Activated T-cell treated with anti-CD3 and anti-CD28 coated beads for 4 hours (primary cell): ENCODE data around the gene CFTR.
"Not testable (repeated sequence)": the region's sequence is repeated elsewhere in the genome, so short reads cannot be mapped to it uniquely, and the experiment has no call there.

Experiments
- DNase-seq: peaks from one replicate; pipeline ENCODE4 v3.0.0-alpha.2; 2020

CFTR gene

DNA sequence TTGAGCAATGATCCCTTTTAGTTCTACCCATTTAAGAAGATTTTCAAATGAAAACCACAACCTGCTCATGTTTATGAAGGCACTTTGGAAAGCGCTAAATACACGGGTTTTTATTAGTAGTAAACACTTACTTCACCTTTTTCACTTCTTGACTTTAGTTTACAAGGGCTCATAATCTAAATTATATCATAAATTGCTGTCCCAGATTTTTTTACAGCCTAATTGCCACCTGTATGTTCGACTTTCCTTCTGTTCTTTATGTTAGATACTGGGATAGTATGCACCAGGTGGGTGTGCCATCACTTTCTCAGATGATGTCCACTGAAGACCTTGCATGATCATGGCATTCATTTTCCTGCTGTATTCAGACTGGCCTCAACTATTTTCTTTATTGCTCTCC is 22.5 kb downstream of the CFTR start:
- DNase-seq, result no peak

DNA sequence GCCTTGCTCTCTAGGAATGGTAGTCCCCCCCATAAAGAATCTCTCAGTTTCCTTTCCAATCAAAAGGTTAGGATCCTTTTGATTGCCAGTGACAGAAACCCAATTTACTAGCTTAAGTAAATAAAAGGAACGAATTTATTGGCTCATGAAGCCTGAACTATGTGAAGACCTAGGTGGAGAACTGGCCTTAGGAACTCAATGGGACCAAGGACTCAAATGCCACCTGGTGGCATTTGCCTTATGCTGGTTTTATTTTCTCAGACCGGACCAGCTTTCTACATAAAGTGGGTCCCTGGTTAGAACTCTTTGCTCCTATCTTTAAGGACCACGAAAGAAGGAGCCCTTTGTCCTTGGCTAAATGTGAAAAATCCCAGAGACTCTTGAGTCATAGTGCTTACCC is 25.4 kb downstream of the CFTR start:
- DNase-seq, result no peak

DNA sequence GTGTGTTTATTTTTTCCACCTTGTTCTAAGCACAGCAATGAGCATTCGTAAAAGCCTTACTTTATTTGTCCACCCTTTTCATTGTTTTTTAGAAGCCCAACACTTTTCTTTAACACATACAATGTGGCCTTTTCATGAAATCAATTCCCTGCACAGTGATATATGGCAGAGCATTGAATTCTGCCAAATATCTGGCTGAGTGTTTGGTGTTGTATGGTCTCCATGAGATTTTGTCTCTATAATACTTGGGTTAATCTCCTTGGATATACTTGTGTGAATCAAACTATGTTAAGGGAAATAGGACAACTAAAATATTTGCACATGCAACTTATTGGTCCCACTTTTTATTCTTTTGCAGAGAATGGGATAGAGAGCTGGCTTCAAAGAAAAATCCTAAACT is 28.9 kb downstream of the CFTR start:
- no peak for DNase-seq

DNA sequence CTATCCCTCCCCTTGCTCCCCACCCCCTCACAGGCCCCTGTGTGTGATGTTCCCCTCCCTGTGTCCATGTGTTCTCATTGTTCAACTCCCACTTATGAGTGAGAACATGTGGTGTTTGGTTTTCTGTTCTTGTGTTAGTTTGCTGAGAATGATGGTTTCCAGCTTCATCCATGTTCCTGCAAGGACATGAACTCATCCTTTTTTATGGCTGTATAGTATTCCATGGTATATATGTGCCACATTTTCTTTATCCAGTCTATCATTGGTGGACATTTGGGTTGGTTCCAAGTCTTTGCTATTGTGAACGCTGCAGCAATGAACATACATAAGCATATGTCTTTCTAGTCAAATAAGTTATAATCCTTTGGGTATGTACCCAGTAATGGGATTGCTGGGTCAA is 37.4 kb downstream of the CFTR start:
- DNase-seq, result not testable (repeated sequence)

DNA sequence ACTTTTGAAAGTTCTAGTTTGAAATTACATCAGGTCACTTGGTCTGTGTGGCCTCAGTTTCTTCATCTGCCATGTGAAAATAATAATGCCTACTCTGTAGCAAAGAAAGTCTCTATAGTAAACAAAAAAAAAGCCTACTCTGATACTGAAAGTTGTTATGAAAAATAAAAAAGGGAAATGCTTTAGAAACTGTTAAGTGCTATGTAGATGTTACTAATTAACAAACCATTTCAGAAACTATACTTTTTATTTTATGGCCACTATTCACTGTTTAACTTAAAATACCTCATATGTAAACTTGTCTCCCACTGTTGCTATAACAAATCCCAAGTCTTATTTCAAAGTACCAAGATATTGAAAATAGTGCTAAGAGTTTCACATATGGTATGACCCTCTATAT is 50.6 kb downstream of the CFTR start:
- DNase-seq, result no peak

DNA sequence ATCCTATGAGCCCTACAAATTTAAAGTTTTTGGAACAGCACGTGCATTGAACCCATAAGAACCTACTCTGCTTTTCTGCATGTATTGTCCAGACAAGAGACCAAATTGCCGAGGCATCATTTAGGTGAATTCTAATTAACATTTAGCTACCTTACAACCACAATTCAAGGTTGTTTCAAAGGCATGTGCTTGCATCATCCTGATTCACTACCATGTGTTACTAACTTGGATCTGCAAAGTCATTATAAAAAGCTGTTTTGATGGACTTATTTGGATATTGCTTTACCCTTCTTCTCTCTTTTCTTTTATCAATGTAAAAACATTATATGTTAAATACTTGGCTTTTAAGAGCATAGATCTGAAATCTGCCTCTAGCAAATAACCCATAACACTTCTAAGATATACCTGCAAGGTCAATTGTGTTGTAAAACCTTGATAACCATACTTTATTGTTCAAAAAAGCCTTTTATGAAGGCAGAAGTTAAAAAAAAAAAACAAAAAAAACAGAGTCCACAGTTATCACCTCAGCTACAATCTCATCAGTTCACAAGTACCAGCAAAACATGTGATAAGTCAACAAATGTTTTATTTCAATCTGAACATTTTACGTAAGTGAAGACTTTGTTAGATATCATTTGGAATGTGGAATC is 51.9 kb downstream of the CFTR start:
- DNase-seq, result no peak

DNA sequence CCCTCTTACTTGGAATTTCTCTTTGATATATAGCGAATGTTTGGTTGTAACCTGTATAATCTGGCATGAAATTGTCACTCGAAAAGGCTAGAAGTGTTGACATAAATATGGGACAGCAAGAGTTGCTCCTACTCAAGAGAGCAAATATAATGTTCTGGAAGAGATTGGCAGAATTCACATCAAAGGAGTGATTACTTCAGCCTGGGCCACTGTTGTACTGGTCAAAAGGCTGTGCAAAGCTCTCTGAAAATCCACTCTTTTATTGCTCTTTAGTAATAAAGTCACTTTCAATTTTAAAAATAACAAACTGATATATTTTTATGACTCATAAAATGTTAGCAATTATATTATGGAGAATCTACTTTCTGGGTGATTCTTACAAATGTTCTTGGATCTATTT is 58.2 kb downstream of the CFTR start:
- no peak for DNase-seq

DNA sequence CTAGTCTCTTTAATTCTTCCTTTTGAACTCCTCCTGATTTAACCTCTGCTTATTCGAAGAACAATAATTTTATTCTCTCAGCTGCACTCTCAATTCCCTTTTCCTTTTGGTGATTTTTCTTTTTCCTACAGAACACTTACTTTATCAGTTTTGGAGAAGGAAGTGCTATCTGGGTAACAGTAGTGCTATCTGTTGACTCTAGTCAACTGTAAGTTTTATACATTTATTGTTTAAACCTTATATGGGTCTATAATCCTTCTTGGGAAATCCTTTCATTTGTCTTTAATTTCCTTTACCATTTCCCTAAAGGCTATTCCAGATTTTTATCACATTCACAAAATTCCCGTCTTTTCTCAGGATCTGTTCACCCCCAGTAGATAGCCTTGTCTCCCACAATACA is 64.2 kb downstream of the CFTR start:
- DNase-seq, result no peak

DNA sequence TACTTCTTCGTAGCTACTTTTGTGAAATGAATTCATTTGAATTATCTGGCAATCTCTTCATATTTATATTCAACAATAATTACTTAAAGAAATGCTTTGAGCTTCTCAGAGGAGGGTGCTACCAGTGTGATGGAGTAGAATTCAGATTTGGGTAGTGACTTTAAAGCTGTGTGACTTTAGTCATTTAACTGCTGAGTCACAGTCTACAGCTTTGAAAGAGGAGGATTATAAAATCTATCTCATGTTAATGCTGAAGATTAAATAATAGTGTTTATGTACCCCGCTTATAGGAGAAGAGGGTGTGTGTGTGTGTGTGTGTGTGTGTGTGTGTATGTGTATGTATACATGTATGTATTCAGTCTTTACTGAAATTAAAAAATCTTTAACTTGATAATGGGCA is 68.2 kb downstream of the CFTR start:
- DNase-seq, result no peak

DNA sequence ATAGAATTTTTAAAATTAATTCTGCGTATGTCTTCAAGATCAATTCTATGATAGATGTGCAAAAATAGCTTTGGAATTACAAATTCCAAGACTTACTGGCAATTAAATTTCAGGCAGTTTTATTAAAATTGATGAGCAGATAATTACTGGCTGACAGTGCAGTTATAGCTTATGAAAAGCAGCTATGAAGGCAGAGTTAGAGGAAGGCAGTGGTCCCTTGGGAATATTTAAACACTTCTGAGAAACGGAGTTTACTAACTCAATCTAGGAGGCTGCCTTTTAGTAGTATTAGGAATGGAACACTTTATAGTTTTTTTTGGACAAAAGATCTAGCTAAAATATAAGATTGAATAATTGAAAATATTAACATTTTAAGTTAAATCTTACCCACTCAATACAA is 70.8 kb downstream of the CFTR start:
- no peak for DNase-seq

DNA sequence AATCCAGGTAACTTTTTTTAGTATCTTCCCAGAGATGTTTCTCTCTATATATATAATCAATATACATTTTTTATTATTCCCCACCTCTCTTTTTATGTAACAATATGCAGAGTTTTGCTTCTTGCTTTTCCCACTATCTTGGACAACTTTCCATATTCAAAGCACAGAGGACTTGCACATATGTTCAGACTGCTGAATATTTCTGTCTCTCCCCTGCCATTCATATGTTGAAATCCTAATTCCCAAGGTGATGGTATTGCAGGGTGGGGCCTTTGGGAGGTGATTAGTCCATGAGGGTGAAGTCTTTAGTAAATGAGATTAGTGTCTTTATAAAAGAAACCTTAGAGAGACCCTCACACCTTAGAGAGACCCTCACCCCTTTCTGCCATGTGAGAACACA is 72.8 kb downstream of the CFTR start:
- DNase-seq, result no peak

DNA sequence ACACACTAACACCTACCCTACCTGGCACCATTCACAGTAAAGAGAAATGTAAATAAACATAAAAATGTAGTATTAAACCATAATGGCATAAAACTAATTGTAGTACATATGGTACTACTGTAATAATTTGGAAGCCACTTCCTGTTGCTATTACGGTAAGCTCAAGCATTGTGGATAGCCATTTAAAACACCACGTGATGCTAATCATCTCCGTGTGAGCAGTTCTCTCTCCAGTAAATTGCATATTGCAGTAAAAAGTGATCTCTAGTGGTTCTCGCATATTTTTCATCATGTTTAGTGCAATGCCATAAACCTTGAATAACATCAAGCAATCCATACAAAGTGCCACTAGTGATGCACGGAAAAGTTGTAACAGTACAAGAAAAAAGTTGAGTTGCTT is 75.4 kb downstream of the CFTR start:
- DNase-seq, result no peak

DNA sequence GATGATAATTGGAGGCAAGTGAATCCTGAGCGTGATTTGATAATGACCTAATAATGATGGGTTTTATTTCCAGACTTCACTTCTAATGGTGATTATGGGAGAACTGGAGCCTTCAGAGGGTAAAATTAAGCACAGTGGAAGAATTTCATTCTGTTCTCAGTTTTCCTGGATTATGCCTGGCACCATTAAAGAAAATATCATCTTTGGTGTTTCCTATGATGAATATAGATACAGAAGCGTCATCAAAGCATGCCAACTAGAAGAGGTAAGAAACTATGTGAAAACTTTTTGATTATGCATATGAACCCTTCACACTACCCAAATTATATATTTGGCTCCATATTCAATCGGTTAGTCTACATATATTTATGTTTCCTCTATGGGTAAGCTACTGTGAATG is 79.6 kb downstream of the CFTR start:
- DNase-seq, result no peak

DNA sequence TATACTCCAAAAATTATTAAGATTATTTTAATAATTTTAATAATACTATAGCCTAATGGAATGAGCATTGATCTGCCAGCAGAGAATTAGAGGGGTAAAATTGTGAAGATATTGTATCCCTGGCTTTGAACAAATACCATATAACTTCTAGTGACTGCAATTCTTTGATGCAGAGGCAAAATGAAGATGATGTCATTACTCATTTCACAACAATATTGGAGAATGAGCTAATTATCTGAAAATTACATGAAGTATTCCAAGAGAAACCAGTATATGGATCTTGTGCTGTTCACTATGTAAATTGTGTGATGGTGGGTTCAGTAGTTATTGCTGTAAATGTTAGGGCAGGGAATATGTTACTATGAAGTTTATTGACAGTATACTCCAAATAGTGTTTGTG is 80.2 kb downstream of the CFTR start:
- DNase-seq, result no peak

DNA sequence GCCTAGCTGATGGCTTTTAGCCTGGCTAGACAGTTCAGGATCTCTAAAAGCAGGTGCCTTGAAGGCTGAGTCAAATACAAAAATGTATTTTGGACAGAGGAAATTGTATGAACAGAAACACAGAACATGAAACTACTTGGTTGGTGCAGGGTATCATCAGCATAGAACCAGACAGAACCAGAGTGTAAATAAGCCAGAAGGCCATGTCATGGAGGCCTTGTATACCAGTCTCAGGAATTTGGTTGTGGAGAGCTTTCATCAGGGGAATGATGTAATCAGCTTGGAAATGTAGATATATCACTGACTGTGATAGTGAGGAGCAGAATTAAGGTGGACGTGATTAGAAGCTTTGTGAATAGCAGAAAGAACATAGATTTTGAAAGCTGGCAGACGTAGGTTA is 82.9 kb downstream of the CFTR start:
- no peak for DNase-seq

DNA sequence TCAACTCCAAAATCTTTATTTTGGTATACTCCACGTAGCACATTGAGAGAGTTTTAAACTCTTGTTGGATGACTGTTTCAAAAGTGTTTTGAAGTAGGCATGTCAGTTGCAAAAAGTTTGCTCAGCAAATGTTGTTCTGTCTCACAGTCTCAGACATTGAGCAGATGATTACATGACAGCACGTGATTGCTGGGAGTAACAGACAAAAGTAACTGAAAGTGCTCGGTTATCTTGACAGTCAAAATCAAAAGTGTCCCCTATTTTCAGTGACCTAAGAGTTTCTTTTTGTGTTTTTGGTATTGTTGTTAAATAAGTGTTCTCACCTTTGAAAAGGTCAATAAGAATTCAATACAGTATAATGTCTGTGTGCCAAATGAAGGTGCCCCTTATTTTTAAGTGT is 84.3 kb downstream of the CFTR start:
- no peak for DNase-seq

DNA sequence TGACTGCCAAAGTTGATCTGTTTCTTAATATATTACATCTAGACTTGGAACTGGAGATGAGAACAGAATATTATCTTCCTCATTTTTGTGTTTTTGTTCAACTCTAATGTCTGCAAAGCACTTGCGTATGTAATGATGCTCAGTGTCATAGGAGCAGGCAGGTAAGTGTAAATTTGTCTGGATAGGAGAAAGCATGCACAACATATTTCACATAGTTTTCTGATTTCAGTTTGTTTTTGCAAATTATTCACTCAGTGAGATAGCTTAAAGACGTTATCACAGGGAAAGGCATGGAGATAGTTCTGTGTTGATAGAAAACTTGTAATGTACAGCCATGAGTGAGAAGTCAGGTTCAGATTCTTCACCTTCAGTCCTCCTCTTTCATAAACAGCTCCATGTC is 84.8 kb downstream of the CFTR start:
- DNase-seq, result no peak

DNA sequence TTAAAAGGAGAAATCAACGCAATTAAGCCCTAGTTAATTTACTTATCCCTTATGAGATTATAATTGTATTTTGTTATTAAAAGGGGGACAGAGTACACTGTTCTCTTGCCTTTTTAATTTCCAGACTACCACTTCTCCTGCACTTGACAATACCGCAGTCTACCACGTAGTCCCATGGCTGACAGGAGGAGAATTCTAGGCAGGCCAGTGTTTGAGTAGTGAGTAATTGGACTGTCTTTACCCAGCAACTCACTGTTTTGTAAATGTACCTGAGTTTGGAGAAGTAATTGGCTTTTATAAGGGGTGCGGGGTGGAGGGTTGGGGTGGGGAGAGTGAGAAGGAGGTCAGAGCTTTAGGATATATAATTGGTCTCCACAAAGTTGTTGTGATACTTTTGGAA is 85.4 kb downstream of the CFTR start:
- no peak for DNase-seq

DNA sequence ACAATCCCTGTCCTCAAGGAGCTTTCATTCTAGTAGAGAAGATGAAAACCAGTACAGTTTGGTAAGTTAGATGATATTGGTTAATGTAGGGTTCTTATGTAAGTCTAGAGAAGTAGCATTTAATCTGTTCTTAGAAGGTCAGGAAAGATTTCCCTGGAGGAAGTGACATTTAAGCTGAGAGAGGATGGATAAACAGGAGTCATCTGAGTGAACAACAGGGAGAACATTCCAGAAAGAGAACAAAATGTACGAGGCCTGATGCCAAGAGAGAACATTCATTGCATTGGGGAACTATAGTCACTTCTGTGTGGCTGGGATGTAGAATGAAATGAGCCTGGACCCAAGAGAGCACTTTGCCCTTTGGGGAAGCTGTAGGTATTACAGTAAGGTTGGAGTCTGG is 88.0 kb downstream of the CFTR start:
- no peak for DNase-seq

DNA sequence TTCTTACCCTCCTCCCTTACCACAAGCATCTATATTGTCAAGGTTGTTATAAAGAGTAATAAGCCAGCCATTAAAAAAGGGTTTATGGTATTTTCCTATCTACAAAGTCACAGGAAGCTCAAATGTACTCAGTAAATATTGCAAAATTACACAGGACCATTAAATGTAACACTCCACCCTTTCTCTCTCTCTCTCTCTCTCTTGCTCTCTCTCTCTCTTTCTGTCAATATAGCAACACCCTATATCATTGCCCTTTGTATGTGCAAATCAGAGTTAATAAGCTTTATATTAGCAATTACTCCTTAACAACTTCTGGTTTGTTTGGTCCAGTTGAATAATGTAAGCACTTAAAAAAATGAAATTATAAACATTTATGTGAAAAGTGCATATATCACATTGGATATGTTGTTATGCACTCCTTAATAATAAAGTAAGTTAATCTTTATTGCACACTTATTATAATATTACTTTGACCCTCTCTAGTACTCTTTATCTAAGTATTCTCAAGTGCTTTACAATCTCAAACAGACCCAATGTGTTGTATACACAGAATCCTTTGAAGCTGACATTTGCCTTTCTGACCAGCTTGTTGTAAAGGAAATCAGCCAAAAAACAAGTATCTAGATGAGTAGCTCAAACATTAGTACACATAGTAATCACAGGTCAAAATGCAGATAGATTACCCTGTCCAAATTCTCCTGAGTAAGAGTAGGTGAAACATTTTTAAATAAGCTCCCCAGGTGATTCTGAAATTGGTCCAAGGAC is 93.2 kb downstream of the CFTR start:
- DNase-seq, result no peak

DNA sequence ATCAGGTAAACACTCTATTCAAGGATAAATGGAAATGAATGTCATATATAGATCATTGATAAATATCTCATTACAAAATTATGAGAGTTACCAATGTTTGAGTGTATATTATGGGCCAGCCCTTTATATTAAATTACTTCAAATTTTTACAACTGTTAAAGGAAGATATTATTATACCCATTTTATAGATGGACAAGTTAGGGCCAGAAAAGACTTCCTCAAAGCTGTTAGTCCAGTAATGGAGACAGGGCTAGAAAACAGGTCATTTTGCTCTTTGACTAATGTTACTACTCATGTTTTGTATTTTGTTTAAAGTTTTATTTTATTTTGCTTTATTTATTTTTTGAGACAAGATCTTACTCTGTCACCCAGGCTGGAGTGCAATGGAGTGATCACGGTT is 101.6 kb downstream of the CFTR start:
- no peak for DNase-seq

DNA sequence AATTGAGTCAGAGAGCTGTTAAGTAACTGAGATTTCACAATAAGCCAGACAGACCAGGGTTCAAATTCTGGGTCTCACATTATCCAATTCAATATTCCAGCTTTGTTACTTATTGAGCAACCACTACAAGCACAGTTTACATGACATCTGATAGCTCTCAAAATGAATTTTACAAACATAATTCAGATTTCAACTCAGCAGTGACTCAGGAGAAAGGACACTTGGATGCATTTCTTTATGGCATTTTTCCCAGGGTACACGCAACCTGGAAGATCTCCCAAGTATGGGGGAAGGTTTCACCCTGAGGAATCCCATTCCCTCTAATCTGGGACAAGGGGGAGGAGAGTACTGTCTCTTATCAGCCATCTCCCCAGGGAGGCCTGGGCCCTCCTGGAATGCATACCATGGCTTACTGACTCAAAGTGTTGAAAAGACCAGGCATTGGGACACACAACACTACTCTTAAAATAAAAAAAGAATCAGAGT is 102.4 kb downstream of the CFTR start:
- DNase-seq, result no peak

DNA sequence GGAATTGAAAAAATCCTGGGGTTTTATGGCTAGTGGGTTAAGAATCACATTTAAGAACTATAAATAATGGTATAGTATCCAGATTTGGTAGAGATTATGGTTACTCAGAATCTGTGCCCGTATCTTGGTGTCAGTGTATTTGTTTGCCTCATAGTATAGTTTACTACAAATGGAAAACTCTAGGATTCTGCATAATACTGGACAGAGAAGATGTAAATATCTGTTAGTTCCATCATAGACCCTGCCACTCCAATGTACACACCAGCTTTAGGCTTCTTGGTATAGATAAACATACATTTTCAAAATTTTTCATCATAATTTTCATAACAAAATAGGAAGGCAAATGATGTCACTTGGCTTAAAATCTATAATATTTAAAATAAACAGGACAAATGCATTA is 108.1 kb downstream of the CFTR start:
- DNase-seq, result no peak

DNA sequence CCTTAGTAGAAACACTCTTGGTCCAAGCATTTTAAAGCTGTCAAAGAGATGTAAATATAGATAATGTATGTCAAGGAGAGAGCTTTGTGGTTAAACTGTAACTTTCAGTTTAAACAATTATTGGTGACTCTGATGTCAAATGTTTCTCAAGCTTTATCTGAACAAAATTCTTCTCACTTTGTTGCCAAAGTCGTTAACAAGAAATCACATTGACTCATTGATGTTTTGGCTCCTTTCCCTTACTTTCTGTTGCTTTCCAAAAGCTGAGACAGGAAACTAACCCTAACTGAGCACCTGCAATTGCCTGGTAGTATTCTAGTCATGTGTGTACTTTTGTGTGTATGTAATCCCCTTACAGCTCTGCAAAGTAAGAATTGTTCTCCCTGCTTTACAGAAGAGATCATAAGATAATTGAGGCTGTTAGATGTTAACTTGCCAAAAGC is 108.5 kb downstream of the CFTR start:
- DNase-seq, result no peak

DNA sequence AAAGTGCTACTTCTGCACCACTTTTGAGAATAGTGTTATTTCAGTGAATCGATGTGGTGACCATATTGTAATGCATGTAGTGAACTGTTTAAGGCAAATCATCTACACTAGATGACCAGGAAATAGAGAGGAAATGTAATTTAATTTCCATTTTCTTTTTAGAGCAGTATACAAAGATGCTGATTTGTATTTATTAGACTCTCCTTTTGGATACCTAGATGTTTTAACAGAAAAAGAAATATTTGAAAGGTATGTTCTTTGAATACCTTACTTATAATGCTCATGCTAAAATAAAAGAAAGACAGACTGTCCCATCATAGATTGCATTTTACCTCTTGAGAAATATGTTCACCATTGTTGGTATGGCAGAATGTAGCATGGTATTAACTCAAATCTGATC is 110.4 kb downstream of the CFTR start:
- DNase-seq, result no peak
